Activated CD4-positive, CD25-positive, alpha-beta regulatory T cell (primary cell): ENCODE data around the gene PRKACA.
"Not testable (repeated sequence)": the region's sequence is repeated elsewhere in the genome, so short reads cannot be mapped to it uniquely, and the experiment has no call there.

Experiments
- DNase-seq, 4 experiments: peaks; one replicate each; lab custom pipeline; 2025; lab: John Stamatoyannopoulos, UW

PRKACA gene

DNA sequence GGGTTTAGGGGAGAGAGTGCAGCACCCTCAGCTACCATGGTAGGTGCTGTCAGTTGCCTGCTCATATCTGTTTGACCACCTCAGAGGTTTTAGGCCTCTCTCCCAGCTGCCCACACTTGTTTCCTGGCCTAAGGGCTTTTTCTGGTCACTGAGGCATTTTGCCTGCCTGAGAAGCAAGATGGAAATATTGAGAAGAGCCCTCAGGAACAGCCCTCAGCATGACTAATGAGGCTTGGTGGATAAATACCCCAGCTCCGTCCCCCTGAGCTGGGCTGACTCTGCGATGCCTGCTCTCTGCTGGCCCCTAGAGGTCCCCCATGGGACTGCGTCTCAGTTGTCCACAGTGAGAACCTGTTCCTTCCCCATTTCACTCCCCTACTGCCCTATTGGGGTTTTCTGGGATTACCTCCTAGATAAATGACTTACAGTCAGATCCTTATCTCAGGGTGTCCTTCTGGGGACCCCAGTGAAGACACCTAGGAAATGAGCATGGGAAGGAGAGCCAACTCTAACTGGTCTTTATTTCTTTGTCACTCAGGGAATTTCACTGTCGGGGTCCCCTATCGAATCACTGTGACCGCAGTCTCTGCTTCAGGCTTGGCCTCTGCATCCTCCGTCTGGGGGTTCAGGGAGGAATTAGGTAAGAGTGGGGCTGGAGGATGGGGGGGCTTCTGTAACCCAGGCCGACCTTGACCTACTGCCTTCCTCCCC, 69.0 kb downstream of the PRKACA start:
- peak; percentile 48 to 73 (median 66) for DNase-seq

DNA sequence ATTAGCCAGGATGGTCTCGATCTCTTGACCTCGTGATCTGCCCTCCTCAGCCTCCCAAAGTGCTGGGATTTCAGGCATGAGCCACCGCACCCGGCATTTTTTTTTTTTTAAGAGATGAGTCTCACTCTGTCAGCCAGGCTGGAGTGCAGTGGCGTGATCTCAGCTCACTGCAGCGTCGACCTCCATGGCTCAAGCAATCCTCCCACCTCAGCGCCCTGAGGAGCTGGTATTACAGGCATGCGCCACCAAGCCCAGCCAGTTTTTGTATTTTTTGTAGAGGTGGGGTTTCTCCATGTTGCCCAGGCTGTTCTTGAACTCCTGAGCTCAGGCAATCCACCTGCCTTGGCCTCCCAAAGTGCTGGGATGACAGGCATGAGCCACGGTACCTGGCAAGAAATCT, 69.7 kb downstream of the PRKACA start:
- not testable (repeated sequence) for DNase-seq

DNA sequence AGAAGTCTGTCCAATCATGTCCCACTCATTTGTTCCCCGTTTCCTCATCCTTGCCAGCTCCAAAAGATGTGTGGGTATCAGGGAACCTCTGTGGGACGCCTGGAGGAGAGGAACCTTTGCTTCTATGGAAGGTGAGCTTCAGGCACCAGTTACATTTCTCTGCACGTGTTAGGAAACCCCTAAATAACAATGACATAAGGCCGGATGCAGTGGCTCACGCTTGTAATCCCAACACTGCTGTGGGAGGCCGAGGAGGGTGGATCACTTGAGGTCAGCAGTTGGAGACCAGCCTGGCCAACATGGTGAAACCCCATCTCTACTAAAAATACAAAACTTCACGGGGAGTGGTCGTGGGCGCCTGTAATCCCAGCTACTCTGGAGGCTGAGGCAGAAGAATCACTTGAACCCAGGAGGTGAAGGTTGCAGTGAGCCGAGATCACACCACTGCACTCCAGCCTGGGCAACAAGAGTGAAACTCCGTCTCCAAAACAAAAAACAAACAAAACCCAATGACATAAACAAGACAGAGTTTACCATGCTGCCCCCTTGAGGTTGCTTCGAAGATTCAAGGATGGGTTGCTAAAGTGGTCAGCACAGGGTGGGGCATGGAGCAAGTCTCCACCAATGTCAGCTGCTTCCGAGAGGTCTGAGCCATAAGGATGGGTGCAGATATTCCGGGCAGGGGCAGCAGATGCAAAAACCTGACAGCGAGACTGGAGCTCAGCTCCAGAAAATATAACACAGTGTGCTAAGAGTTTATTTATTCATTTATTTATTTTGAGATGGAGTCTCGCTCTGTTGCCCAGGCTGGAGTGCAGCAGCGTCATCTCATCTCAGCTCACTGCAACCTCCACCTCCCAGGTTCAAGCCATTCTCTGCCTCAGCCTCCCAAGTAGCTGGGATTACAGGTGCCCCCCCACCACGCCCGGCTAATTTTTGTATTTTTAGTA, 74.6 kb downstream of the PRKACA start:
- peak in 1 of 4 experiments; percentile 15 for DNase-seq
